Tongue (tissue), 2 donors: ENCODE results near the gene BLOC1S4. TPM values are rescaled to one million over a fixed set of nuclear protein-coding genes. Genes with fewer than 3 reads are reported as not detected.
"Not testable (repeated sequence)": the region's sequence is repeated elsewhere in the genome, so short reads cannot be mapped to it uniquely, and the experiment has no call there.

Source experiments
- DNase-seq: peaks from one replicate; pipeline ENCODE4 v3.0.0-alpha.2; 2015
- total RNA-seq: library from RNA; depleted of rRNA; stranded (reverse); fragments of >200 nt; gene quantifications from one replicate; pipeline ENCODE4 v1.2.3, GENCODE V29; 2014

BLOC1S4 gene
- total RNA-seq, 1 donor from 2014 or later, result 17.1 TPM

GRCh38 chr4:6718932-6719610 lies 3.1 kb downstream of the BLOC1S4 start:
- no peak for DNase-seq

DNA sequence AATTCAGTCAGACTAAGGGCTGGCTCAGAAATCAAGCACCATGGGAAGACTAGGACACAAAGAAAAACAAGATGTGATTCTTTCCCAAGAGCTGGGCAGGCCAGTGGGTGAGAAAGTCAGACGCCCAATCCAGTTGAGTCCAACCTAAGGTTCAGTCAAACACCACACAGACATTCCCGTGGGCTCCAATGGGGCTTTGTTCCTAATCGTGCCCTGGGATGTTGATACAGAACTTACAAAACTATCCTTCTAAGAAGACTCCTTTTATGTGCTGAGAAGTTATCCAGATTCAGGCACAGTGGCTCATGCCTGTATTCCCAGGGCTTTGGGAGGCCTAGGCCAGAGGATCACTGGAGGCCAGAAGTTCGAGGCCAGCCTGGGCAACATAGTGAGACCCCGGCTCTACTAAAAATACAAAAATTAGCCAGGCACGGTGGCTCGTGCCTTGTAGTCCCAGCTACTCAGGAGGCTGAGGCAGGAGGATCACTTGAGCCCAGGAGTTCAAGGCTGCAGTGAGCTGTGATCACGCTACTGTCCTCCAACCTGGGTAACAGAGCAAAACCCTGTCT lies 3.7 kb downstream of the BLOC1S4 start:
- no peak for DNase-seq

- DNase-seq, result peak; percentile 92
Measured at GRCh38 chr4:6720202-6720699, 4.3 kb downstream of the BLOC1S4 start.

DNA sequence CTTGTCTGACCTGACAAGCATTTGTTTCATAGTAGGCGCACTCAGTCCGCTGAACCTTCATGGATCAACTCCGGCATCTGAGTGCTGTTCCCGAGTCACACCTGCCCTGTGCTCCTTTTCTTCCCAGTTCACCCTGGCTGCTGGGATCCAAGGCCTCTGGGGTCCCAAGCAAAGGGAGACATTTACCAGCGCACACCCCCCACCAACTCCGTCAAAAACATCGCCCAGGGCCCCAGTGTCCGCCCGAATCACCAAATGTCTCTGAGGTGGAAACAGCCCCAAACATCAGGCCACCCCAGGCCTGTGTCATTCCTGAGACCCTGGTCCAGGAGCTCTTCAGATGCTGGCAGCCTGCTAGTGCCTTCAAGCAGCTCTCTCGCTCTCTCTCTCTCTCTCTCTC lies 5.1 kb downstream of the BLOC1S4 start:
- DNase-seq, result no peak

DNA sequence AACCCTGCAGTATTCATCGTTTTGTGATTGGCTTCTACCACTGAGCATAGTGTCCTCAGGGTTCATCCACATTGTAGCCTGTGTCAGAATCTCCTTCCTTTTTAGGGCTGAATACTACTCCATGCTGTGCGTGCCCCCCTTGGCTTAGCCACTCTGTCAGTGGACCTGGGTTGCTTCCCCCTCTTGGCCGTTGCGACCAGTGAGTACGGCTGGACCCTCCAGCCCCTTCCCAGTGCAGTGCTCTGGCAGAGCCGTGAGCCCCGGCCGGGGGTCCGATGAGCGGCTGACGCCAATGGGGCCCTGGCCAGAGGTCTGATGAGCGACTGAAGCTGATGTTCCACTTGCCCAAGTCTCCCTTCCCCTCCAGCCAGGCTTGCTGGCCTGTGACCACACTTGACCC lies 6.9 kb downstream of the BLOC1S4 start:
- no peak for DNase-seq

DNA sequence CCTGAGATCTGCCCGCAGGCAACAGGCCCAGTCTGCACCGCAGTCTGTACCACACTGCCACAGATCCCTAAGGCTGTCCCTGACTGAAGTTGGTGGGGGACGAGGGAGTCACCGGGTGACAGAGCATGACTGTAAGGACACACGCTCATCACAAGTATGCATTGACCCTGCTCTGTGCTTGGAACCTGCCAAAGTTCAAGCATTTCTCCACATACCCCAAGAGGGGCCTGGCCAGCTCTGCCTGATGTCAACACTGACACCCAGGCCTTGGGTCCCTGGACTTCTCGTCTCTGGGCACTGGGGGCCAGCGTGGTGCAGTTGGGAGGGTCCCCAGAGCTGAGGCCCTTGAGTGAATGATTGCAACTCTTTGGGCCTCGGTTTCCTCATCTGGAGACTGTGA lies 7.9 kb downstream of the BLOC1S4 start:
- no peak for DNase-seq

GRCh38 chr4:6724421-6725111 lies 8.6 kb downstream of the BLOC1S4 start:
- no peak for DNase-seq

DNA sequence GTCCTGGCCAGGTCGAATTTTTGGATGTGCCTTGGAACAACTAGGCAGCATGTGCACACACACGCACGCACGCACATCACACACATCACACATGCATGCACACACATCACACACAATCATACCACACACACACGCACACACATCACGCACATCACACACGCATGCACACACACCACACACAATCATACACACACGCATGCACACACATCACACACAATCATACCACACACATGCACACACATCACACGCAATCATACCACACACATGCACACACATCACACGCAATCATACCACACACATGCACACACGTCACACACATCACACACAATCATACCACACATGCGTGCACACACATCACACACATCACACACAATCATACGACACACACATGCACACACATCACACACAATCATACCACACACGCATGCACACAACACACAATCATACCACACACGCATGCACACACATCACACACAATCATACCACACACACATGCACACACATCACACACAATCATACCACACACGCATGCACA lies 9.5 kb downstream of the BLOC1S4 start:
- not testable (repeated sequence) for DNase-seq

DNA sequence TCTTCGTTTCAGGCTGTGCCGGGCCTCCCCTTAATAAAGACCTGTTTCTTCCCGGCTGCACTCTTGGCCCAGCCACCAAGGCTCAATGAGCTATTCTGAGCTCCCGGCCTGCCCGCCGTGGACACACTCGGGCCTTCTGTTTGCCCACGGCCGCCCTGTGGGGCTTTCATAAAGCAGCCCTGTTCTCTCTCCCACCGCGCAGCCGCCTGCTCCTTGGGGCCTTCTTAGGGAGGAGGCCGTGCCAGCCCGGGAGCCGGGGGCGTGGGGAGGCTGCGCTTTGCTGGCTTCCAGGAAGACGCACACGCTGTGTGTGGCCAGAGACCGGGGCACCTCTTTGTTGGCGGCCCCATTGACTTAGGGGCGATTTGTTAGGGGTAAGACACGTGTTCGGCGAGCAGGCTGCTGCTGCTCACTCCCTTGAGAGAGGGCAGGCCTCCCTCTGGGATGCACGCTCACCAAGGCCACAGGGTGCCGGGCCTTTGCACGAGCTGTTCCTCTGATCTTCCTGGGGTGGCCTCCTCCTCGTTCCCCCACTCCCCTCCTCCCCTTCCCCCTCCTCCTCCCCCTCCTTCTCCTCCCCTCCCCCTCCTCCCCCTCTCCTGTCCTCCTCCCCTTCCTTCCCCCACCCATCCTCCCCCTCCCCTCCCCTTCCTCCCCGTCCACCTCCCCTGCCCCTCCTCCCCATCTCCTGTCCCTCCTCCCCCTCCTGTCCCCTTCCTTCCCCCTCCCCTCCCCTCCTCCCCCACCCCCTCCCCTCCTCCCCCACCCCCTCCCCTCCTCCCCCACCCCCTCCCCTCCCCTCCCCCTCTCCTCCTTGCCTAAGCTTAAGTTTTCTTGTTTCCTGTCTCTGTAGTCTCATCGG lies 11.3 kb downstream of the BLOC1S4 start:
- DNase-seq, result peak; percentile 67

GRCh38 chr4:6727943-6728250 lies 11.9 kb downstream of the BLOC1S4 start:
- no peak for DNase-seq

- DNase-seq, result no peak
Measured at GRCh38 chr4:6728320-6729029, 12.5 kb downstream of the BLOC1S4 start.

DNA sequence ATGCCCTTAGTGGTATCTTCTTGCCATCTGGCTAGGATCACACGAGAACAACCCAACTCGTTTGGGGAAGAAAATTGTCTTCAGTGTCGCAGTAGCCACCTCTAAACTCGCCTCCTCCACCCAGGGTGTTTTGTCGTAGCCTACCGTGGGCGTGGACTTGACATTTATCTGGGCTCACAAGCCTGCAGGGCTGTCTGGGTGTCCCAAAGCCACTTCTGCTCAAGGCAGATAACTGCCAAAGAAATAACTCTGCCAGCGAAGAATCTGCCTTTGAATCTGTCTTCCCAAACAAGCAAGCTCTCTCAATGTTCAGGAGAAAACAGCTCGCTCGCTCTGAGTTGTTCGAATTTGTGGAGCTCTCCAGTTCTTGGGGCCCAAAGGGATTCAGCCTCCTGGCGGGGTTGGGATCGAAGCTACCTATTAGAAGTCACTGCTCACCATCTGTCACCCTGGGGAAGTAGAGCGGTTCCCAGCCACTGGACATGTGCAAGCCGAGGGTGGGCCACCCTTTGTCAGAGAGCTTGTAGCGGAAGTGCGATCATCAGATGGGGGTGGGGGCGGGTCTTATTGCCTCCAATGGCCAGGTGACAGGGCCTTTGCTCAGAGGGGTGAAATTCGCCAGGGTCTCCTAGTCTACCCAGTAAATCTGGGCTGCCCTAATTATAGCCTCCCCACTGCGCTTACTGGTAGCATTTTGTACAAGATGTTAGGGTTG lies 14.8 kb downstream of the BLOC1S4 start:
- no peak for DNase-seq

DNA sequence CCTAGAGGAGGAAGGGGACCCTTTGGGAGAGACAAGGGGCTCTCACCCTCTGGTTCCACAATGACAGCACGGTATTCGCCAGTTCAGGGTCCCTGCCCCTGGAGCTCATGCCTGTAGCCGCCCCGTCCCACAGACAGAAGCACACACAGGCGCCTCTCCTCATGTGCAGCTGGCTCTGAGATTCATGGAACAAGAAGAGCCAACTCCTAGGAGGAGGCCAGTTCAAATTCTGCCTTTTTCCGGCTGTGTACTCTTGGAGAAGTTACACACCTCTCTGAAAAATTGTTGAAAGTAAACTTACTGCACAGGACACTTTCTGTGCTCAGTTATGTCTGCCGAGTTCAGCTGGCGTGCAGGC lies 15.3 kb downstream of the BLOC1S4 start:
- no peak for DNase-seq

DNA sequence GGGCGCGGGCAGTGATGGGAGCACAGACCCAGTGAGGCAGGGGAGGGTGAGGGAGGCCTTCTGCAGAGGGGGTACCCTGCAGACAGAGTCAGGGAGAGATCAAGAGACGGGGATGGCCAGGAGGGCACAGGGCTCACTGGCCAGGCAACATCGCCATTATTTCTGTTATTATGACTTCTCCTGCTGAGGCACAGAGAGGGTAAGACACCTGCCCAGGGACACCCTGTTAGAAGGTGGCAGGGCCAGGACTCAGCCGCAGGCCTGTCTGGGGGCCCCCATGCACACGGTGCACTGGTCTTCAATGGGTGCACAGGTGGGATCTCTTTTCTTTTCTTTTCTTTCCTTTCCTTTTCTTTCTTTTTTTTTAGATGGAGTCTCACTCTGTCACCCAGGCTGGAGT lies 15.8 kb downstream of the BLOC1S4 start:
- DNase-seq, result no peak

GRCh38 chr4:6732441-6733357 lies 16.7 kb downstream of the BLOC1S4 start:
- DNase-seq, result peak; percentile 29

DNA sequence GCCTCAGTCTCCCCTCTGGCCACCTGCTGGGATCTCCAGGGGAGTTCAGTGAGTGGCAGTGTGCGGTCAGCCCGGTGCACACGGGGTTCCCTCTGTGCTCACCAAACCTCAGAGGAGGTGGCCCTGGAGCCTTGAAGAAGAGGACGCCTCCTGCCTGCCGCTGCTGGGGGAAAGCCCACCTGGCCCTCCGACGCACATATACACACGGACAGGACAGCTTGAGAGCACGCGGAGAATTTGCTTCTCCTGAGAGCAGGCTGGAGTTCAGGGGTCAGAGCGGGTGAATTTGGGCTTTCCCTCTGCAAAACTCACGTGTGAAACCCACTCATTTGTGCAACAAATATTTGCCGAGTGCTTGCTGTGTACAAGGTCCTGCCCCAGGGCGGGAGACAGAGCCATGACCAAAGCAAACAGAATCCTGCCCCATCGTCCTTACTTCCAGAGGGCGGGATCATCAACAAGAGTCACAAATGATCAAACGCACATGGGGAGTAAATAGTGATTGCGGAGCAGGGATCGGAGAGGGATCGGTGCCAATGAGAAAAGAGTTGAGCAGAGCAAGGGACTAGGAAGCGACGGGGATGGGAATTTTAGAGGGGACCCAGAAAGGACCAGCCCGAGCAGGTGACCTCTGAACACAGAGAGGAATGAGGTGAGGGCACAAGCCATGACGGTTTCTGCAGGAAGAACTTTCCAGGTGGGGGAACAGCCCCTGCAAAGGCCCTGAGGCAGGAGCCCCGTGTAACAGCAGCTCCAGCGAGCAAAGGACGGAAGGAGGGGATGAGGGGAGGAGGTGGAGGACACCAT lies 17.6 kb downstream of the BLOC1S4 start:
- no peak for DNase-seq

GRCh38 chr4:6734165-6734786 lies 18.3 kb downstream of the BLOC1S4 start:
- DNase-seq, result no peak

DNA sequence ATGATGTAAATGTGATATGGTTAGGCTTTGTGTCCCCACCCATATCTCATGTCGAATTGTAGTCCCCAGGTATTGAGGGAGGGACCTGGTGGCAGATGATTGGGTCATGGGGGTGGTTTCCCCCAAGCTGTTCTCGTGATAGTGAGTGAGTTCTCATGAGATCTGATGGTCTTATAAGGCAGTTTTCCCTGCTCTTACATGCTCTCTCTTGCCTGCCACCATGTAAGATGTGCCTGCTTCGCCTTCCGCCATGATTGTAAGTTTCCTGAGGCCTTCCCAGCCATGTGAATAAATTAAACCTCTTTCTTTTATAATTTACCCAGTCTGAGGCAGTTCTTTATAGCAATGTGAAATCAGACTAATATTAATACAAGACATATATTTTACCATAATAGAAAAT lies 23.9 kb downstream of the BLOC1S4 start:
- no peak for DNase-seq

- no peak for DNase-seq
Measured at GRCh38 chr4:6740347-6740746, 24.4 kb downstream of the BLOC1S4 start.
